HG03045 (cell line): ENCODE measurements around the gene PER1.

Experiments
- ATAC-seq: cut with Tn5 transposase; IDR thresholded peaks from one replicate; pipeline ENCODE4 v1.9.1; 2021; ENCODE audit warnings: mild to moderate bottlenecking, moderate library complexity; ENCODE audit not compliant: unreplicated experiment

The PER1 gene

GRCh38 chr17:8167526-8167925 lies 15.3 kb upstream of the PER1 start:
- ATAC-seq: no peak

GRCh38 chr17:8166731-8167130 lies 14.5 kb upstream of the PER1 start:
- ATAC-seq: no peak

- no peak for ATAC-seq
Measured at GRCh38 chr17:8164815-8165131, 12.6 kb upstream of the PER1 start.

- no peak for ATAC-seq
Measured at GRCh38 chr17:8163978-8164814, 12.0 kb upstream of the PER1 start.

DNA sequence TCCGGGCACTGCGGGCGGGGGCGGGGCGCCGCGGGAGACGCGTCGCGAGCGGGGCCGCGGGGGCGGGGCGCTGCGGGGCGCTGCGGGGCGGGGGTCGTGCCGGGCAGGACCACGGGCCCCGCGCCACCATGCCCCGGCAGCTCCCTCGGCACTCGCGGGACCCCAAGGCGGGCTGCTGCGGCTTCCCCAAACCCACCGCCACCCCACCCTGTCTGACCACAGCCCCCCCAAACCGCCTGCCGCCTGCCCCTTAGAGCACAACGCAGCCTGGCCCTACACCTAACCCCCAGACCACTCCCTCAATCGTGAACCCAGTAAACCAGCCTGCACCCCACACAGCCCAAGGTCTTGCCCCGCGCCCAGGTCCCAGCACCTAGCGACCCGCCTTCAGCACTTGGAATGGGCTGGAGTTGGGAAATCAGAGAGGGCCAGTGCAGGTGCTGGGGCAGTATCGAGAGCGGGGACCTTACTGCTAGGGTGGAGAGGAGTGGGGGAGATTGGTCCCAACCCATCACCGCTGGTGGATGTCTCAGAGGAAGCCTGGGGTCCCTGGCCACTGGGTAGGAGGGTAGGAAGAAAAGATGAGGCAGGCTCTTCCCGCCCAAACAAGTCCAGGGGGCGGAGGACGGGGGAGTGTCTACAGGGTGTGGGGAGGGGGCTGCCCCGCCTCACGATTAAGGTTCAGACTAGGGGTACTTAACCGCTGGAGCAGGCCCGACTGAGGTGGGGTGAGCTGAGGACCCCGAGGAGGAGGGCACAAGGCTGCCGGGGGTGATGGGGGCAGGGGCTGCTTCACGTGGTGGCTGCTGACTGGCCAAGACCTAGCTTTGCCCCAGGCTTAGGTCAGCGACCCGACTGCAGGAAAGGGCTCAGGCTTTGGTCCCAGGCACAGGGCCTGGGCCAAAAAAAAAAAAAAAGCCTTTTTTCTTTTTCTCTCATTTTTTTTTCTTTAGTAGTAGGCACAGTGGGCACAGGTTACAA lies 11.1 kb upstream of the PER1 start:
- ATAC-seq: no peak

- ATAC-seq: peak; percentile 44
Measured at GRCh38 chr17:8162233-8162996, 10.2 kb upstream of the PER1 start, which contains the start of gene VAMP2. TSS of gene VAMP2 (minus strand) at chr17:8162948. CDS start at chr17:8162879, 69 bp downstream.

GRCh38 chr17:8161289-8162232 lies 9.4 kb upstream of the PER1 start:
- ATAC-seq: no peak

- no peak for ATAC-seq
Measured at GRCh38 chr17:8160741-8161221, 8.6 kb upstream of the PER1 start.

- no peak for ATAC-seq
Measured at GRCh38 chr17:8160224-8160577, 8.0 kb upstream of the PER1 start.

GRCh38 chr17:8159459-8160223 lies 7.4 kb upstream of the PER1 start:
- ATAC-seq: no peak

- no peak for ATAC-seq
Measured at GRCh38 chr17:8159032-8159400, 6.8 kb upstream of the PER1 start.

DNA sequence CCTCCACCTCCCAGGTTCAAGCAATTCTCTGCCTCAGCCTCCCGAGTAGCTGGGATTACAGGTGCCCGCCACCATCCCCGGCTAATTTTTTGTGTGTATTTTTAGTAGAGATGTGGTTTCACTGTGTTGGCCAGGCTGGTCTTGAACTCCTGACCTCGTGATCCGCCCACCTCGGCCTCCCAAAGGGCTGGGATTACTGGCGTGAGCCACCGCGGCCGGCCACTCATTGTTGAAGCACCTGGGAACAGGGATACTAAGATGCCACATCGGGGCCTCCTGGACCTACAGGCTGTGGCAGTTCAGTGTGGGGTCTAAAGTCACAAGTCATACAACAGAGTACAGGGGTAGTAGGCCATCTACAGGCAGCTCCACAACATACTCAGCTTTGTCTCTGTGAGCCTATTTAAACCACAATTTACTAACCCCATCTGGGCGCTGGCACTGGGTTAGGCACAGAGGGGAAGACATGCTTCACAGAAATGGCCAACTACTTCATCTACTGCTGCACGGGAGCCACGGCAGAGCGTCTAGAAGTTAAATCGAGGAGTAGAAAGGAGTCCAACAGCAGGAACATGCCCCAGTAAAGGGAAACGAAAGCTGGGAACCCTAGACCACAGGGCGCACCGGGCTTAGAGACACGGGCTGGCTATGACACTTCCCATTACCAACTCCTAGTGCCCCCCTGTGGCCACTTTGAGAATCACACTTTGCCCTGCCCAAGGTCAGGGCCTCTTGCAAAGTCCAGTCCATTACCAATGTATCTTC lies 6.2 kb upstream of the PER1 start:
- no peak for ATAC-seq

DNA sequence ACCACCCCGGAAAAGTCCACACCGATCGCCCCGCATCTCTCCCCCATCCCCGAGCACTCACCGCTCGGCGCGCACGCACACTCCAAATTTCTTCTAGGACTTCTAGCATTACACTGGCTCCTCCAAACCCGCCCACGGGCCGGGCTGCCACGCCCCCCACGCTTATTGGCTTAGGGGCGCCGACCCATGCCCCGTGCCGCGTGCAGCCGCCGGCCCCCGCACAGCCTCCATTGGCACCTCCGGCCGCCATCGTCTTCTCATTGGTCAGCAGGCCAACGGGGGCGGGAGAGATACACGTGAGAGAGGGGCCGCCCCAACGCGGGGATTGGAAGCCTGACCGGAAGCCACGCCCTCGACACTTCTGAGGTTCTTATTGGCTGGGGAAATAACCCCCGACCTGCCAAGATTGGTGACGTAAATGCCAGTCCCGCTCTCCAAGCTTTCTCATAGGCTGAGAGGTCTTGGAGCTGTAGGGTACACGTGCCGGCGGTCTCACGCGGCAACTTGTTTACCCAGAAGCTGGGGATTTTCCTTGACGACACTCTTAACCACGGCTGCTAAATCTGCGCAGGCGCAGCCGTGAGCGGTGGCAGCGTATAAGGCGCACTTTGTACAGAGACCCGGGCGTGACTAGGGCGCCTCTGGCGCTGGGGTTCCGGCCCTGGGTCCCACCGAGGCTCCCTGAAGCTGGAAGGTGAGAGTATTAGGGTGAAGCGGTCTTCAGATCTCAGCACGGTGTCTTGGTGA lies 4.2 kb upstream of the PER1 start:
- peak; percentile 75 for ATAC-seq

DNA sequence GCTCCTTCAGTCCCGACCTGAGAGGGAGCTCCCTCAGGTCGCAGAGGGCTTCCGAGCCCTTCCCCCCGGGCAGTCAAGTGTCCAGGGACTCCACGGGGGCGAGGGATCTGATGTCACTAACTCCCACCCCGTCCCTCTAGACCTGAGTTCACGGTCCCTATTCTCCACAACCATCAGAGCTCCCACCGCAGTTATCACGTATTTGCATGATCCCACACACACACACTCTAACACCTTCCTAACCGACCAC lies 3.7 kb upstream of the PER1 start:
- ATAC-seq: no peak

- no peak for ATAC-seq
Measured at GRCh38 chr17:8155231-8155995, 3.2 kb upstream of the PER1 start.

GRCh38 chr17:8154608-8155155 lies 2.5 kb upstream of the PER1 start:
- no peak for ATAC-seq

GRCh38 chr17:8153957-8154607 lies 1.9 kb upstream of the PER1 start:
- no peak for ATAC-seq
